GM12878 (cell line): ENCODE results near the gene CCNB1IP1. TPM values are rescaled to one million over a fixed set of nuclear protein-coding genes. Genes with fewer than 3 reads are reported as not detected.
A peak's percentile ranks its signal among the peaks of the same experiment; 100 is the strongest.
"Not testable (repeated sequence)": the region's sequence is repeated elsewhere in the genome, so short reads cannot be mapped to it uniquely, and the experiment has no call there.

Source experiments
- ATAC-seq: fragments of 200-7000 bp; cut with Tn5 transposase; 3 replicates; pipeline ENCODE4 v1.9.1; 2020; ENCODE audit warnings: mild to moderate bottlenecking, moderate library complexity
- BruUV-seq: library from RNA; stranded (reverse); fragments of 400-500 nt; replicated peaks from 2 replicates; lab custom pipeline; 2021; lab: Mats Ljungman, UMichigan
- CTCF ChIA-PET: fragments of 300-600 bp; sonication (Branson Sonifier 250); formaldehyde crosslinking; extraction: SDS; loops from one replicate; lab custom pipeline; 2021; ENCODE audit warnings: inconsistent platforms; lab: Yijun Ruan, JAX
- POLR2A ChIA-PET: fragments of 350-600 bp; formaldehyde crosslinking; extraction: SDS; loops from one replicate; lab custom pipeline; 2021; ENCODE audit warnings: inconsistent platforms; lab: Charles Lee
- RAD21 ChIA-PET: fragments of 300-600 bp; sonication (Branson Sonifier 250); formaldehyde crosslinking; loops from one replicate; lab custom pipeline; 2023; ENCODE audit warnings: antibody characterized with exemption; ENCODE audit not compliant: unreplicated experiment; lab: Charles Lee
- SMC1A ChIA-PET: fragments of 300-600 bp; sonication (Branson Sonifier 250); formaldehyde crosslinking; loops from one replicate; lab custom pipeline; 2023; ENCODE audit not compliant: unreplicated experiment, uncharacterized antibody; lab: Charles Lee
- DNase-seq: peaks from one replicate; pipeline ENCODE4 v3.0.0-alpha.2; 2011; ENCODE audit warnings: low read depth, low spot score
- FAIRE-seq: peaks from 3 replicates; lab custom pipeline; 2011; peaks lifted over from hg19 to GRCh38; lab: Jason Lieb, UNC
- H2AFZ ChIP-seq: 2 replicates; pipeline ENCODE4 v1.6.0; 2011; ENCODE audit warnings: low read depth, low read length, control low read depth; ENCODE audit not compliant: control insufficient read depth
- H3K27ac ChIP-seq: 2 replicates; pipeline ENCODE4 v1.5.1; 2011; ENCODE audit warnings: control low read depth; ENCODE audit not compliant: control insufficient read depth, insufficient read depth
- H3K27me3 ChIP-seq, 2 experiments: replicated peaks in 1 of 2; 2 replicates each; pipeline versions ENCODE4 v1.6.0 to v1.6.1; 2011; ENCODE audit warnings: low read length in 1 of 2; ENCODE audit not compliant: control insufficient read depth in 2 of 2, insufficient read depth in 2 of 2
- H3K36me3 ChIP-seq, 2 experiments: 2 replicates each; pipeline ENCODE4 v1.5.1; 2011; ENCODE audit warnings: low read length in 1 of 2; ENCODE audit not compliant: control insufficient read depth in 2 of 2, insufficient read depth in 2 of 2
- H3K4me1 ChIP-seq: 2 replicates; pipeline ENCODE4 v1.6.1; 2011; ENCODE audit warnings: mild to moderate bottlenecking, low read length, moderate library complexity, mixed read lengths; ENCODE audit not compliant: control insufficient read depth, insufficient read depth
- H3K4me2 ChIP-seq: 2 replicates; pipeline ENCODE4 v1.6.0; 2011; ENCODE audit warnings: control low read depth; ENCODE audit not compliant: control insufficient read depth, insufficient read depth
- H3K4me3 ChIP-seq: fragments of 200-600 bp; sonication (generic); 2 replicates; pipeline ENCODE4 v1.5.1; 2016
- H3K79me2 ChIP-seq: 2 replicates; pipeline ENCODE4 v1.6.0; 2011; ENCODE audit warnings: low read length; ENCODE audit not compliant: control insufficient read depth, insufficient read depth
- H3K9ac ChIP-seq: 2 replicates; pipeline ENCODE4 v1.8.0; 2011; ENCODE audit warnings: low read length, control low read depth, mixed read lengths; ENCODE audit not compliant: control insufficient read depth, insufficient read depth
- H3K9me3 ChIP-seq: replicated peaks from 3 replicates; pipeline ENCODE4 v1.5.1; 2011; ENCODE audit warnings: mild to moderate bottlenecking, low read length; ENCODE audit not compliant: control insufficient read depth, insufficient read depth
- H4K20me1 ChIP-seq: 2 replicates; pipeline ENCODE4 v1.6.0; 2011; ENCODE audit not compliant: control insufficient read depth, insufficient read depth
- CBX5 ChIP-seq: sonication (generic); IDR thresholded peaks from 2 replicates; pipeline ENCODE4 v1.6.1; 2016; ENCODE audit warnings: low read depth, moderate library complexity, mild to moderate bottlenecking, inconsistent platforms
- FOXK2 ChIP-seq: fragments of 450-650 bp; IDR thresholded peaks from 2 replicates; pipeline ENCODE4 v1.6.1; 2017; ENCODE audit warnings: mild to moderate bottlenecking, moderate library complexity
- JUNB ChIP-seq: IDR thresholded peaks from 2 replicates; pipeline ENCODE4 v1.6.1; 2016; ENCODE audit warnings: antibody characterized with exemption, mild to moderate bottlenecking
- POLR2A ChIP-seq: IDR thresholded peaks from 2 replicates; pipeline ENCODE4 v1.6.1; 2011; ENCODE audit warnings: low read depth, mild to moderate bottlenecking, low read length
- RUNX3 ChIP-seq: IDR thresholded peaks from 2 replicates; pipeline ENCODE4 v1.6.1; 2012; ENCODE audit warnings: low read length, inconsistent platforms
- ZZZ3 ChIP-seq: IDR thresholded peaks from 2 replicates; pipeline ENCODE4 v1.6.1; 2011; ENCODE audit warnings: low read depth; ENCODE audit not compliant: control insufficient read depth, insufficient read length
- WGBS: methylation state at CpG from one replicate; pipeline ENCODE4 v1.1.6; 2016; ENCODE audit warnings: low lambda C conversion rate; ENCODE audit not compliant: insufficient replicate concordance, insufficient coverage; ENCODE audit errors: missing lambda C conversion rate; 5-methylcytosine and 5-hydroxymethylcytosine counted together
- in situ Hi-C: fragments of 300-500 bp; cut with MboI; formaldehyde crosslinking; loops from 9 replicates; pipeline ENCODE4 v1.14.3; 2018; ENCODE audit warnings: mixed read lengths
- intact Hi-C: fragments of 100-400 bp; cut with micrococcal nuclease; formaldehyde crosslinking; loops from one replicate; pipeline ENCODE4 v1.14.2; 2022; ENCODE audit not compliant: unreplicated experiment
- polyA plus RNA-seq, 11 experiments: library from polyadenylated mRNA; depleted of rRNA in 4 of 11; unstranded in 6 of 11; stranded (reverse) in 5 of 11; fragments of >200 nt; fragmentation: Nextera tagmentation in 4 of 11; fragmentation: Illumina TruSeq in 1 of 11; extraction: Ambion mirVana in 4 of 11; extraction: Trizol in 1 of 11; gene quantifications; 1 replicate in 1 of 11; 2 replicates in 10 of 11; pipeline versions ENCODE4 v1.2.1 to v1.2.3, GENCODE V29; 2011 to 2016; ENCODE audit warnings: inconsistent platforms in 2 of 11, missing spikeins in 2 of 11, low read depth in 1 of 11
- total RNA-seq, 4 experiments: library from RNA; depleted of rRNA in 3 of 4; stranded (reverse); fragments of >200 nt in 3 of 4; fragmentation: Illumina TruSeq in 1 of 4; extraction: Trizol in 1 of 4; gene quantifications; 2 replicates each; pipeline versions ENCODE4 v1.2.1 to v1.2.3, GENCODE V29; 2013 to 2021

Gene CCNB1IP1
- total and polyA plus RNA-seq, 10 of the 15 experiments (the other 5 are each of a cell fraction or from before 2014, with no cell fraction given) = 20.4 to 165 (median 86.5) TPM

- ChIA-PET SMC1A (no interaction called here), RAD21 (no interaction called here), CTCF (interaction anchor here (1.3 kb wide), 1 partner anchor 43 kb away, joined by 3 read pairs; no protein-coding TSS in a partner anchor), POLR2A (interaction anchor here (0.6 kb wide), 1 partner anchor 1158 kb away, joined by 5 read pairs; no protein-coding TSS in a partner anchor)
- peaks cover 24 to 42% of the 10 kb centered on the region in 2 experiments for H3K36me3 ChIP-seq
- H3K4me3 ChIP-seq = no peak overlapping the region
- H4K20me1 ChIP-seq = no peaks in the 10 kb centered on the region
- H2AFZ ChIP-seq = no peak overlapping the region
- H3K27ac ChIP-seq = no peak overlapping the region
- H3K9me3 ChIP-seq = peaks cover 8% of the 10 kb centered on the region; the same call in 2 of the 3 replicates
- no peak overlapping the region for H3K4me2 ChIP-seq
- in situ Hi-C loops (no loop called here), intact Hi-C loops (no loop called here)
- ATAC-seq (no peak), DNase-seq (no peak), FAIRE-seq (no peak)
- peaks cover 2% of the 10 kb centered on the region; the same call in 1 of the 2 replicates for H3K4me1 ChIP-seq
- TF ChIP-seq POLR2A = no peak
- TF ChIP-seq RUNX3 = no peak
- no peak for TF ChIP-seq CBX5
- TF ChIP-seq ZZZ3 = no peak
- 83% methylated on average over 5 of the region's 5 CpGs for WGBS
- no peak overlapping the region for H3K9ac ChIP-seq
- no peaks in the 10 kb centered on the region for H3K27me3 ChIP-seq
- BruUV-seq = no TSS peak
- no peaks in the 10 kb centered on the region for H3K79me2 ChIP-seq
These were observed 39.7 kb upstream of the CCNB1IP1 start for GRCh38 chr14:20372796-20373195.

DNA sequence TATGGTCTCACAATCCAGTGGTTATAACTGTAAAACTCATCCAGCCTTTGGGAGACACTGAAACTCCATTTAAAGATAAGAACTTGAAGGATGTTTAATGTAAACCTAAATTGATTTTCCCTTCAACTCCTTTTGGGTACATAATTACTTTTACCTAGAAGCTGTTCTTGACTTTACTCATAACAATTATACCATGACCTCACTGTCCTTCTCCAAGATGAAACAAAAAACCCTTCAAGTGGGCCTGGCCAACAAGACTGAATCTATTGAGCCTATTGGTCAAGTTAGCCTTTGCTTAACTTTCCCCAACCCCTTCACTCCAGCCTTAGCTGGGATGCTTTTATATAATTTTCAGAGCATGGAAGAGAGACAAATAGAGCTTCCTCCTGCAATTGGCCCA lies 32.8 kb upstream of the CCNB1IP1 start:
- CTCF ChIA-PET = interaction anchor here (1.2 to 1.7 kb wide), 3 partner anchors 10 to 50 kb away, joined by 3 to 4 read pairs (median 4); no protein-coding TSS in a partner anchor

GRCh38 chr14:20358474-20358873 lies 25.4 kb upstream of the CCNB1IP1 start:
- BruUV-seq, ATAC-seq, SMC1A ChIA-PET, POLR2A ChIA-PET, intact Hi-C loops, H3K9ac ChIP-seq, CTCF ChIA-PET, H3K27ac ChIP-seq, H3K4me2 ChIP-seq, H3K9me3 ChIP-seq, H2AFZ ChIP-seq, H3K4me3 ChIP-seq, H4K20me1 ChIP-seq, H3K27me3 ChIP-seq, RAD21 ChIA-PET, H3K4me1 ChIP-seq, DNase-seq, H3K79me2 ChIP-seq, in situ Hi-C loops, FAIRE-seq: not testable (repeated sequence)
- 13% methylated on average over 3 of the region's 3 CpGs for WGBS
- H3K36me3 ChIP-seq = peaks cover 11 to 23% of the 10 kb centered on the region in 2 experiments

More for the DNA sequence above, 32.8 kb upstream of the CCNB1IP1 start:
- Histone ChIP-seq H3K4me2 (no peak overlapping the region), H3K4me1 (peaks cover 12% of the 10 kb centered on the region; the same call in 1 of the 2 replicates), H3K9me3 (peaks cover 10% of the 10 kb centered on the region; the same call in 2 of the 3 replicates), H3K9ac (no peak overlapping the region), H3K27ac (no peak overlapping the region), H3K27me3 (no peaks in the 10 kb centered on the region), H4K20me1 (no peaks in the 10 kb centered on the region), H2AFZ (no peak overlapping the region), H3K4me3 (no peak overlapping the region), H3K79me2 (no peaks in the 10 kb centered on the region), H3K36me3 (peaks cover 13 to 29% of the 10 kb centered on the region in 2 experiments)
- POLR2A ChIA-PET = no interaction called here
- TF ChIP-seq JUNB = peak; percentile 43
- no peak for TF ChIP-seq FOXK2
- DNase-seq (no peak), ATAC-seq (peak; percentile 37; the same call in 1 of the 3 replicates), FAIRE-seq (no peak)
- in situ Hi-C loops = no loop called here
- intact Hi-C loops = no loop called here
- RAD21 ChIA-PET = interaction anchor here (1.1 to 1.2 kb wide), 2 partner anchors 23 to 38 kb away, joined by 3 to 4 read pairs; partner anchors contain the start of gene PARP2
- SMC1A ChIA-PET = interaction anchor here (0.9 to 2.2 kb wide), 2 partner anchors 15 to 24 kb away, joined by 3 to 8 read pairs; no protein-coding TSS in a partner anchor
- BruUV-seq = no TSS peak
